ENCODE data around the gene ACADVL. TPM values are rescaled to one million over a fixed set of nuclear protein-coding genes. Genes with fewer than 3 reads are reported as not detected.
A peak's percentile ranks its signal among the peaks of the same experiment; 100 is the strongest.

The ACADVL gene
- total and polyA plus RNA-seq, 12 donors, result 807 to 4,806 (median 1,322) TPM

DNA sequence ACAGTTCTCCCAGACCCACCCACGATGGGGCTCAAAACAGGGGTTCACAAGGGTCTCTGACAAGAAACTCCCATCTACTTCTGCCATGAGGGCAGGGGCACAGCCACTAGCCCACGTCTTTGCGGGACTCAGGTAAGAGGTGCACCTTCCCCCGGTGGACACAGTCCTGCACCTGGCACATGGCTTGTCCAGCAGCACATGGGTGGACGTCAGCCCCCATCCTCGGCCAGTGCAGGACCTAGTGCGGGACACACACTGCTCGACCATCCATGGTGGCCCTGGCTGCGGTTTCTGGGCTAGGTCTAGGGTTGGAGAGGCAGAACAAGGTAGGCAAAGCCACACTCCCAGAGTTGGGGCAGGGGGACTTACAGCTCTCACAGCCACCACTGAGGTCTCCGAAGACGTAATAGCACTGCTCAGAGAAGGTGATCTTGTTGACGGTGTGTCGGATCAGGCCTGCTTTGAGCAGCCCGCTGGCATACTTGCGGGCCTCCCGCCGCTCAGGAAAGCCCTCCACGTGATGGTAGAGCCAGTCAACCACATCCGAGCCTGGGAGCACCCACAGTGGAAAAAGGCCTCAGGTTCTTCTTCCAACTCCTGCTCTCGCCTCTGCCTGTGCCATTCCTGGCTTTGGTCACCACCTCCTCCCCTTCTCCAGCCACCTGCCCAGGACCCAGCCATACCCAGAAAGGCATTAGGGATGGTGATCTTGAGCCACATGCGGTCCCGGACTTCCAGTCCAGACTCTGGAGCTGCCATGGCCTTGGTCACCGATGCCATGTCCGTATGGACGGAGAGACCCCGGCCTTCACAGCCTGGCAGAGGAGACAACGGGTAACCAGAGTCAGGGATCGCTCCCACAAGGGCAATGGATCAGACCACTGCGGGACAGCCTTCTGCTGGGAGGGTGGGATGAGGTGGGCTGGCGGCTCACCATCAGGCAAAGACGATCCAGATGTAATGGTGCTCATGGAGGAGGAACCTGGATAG lies 7.3 kb downstream of the ACADVL start:
- no peak for ATAC-seq
- WGBS, 2 donors, result 93 to 94% methylated on average over 31 of the region's 31 CpGs
- Histone ChIP-seq H3K9me3 (no peaks in the 10 kb centered on the region), H3K36me3 (peaks cover 0 to 89% (median 50%) of the 10 kb centered on the region in 9 donors), H3K4me3 (no peak overlapping the region), H3K27ac (no peak overlapping the region), H3K4me1 (peaks cover 0 to 45% (median 17%) of the 10 kb centered on the region in 9 donors), H3K27me3 (no peaks in the 10 kb centered on the region)
- DNase-seq, result peak in 1 of 2 donors; percentile 3
- TF ChIP-seq CTCF (IDR thresholded peaks at IDR 0.05), result no peak
- intact Hi-C loops (cut with DNase I), result no loop called here

DNA sequence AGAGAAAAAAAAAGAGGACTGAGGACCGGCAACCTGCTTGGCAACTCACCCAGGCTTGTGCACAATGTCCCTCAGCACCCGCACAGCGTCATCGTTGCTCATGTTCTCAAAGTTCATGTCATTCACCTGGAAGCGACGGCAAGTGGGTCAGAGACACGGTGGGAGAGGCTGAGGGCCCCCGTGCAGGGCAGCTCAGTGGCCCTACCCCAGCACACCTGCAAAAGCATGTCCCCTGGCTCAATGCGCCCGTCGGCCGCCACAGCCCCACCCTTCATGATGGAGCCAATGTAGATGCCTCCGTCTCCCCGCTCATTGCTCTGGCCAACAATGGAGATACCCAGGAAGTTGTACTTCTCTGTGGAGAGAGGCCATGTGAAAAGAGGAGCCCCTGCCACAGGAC lies 9.2 kb downstream of the ACADVL start:
- no peak overlapping the region for H3K27ac ChIP-seq
- no peak for ATAC-seq
- intact Hi-C loops (cut with DNase I), result no loop called here
- H3K4me3 ChIP-seq, result no peak overlapping the region
- no peaks in the 10 kb centered on the region for H3K9me3 ChIP-seq
- 91 to 92% methylated on average over 14 of the region's 14 CpGs for WGBS, 2 donors
- no peak for TF ChIP-seq CTCF (IDR thresholded peaks at IDR 0.05)
- no peaks in the 10 kb centered on the region for H3K27me3 ChIP-seq
- H3K4me1 ChIP-seq, result peaks cover 0 to 52% (median 30%) of the 10 kb centered on the region in 9 donors
- no peak for DNase-seq
- H3K36me3 ChIP-seq, result peaks cover 0 to 70% (median 45%) of the 10 kb centered on the region in 9 donors

- Histone ChIP-seq H3K36me3 (peaks cover 0 to 64% (median 39%) of the 10 kb centered on the region in 9 donors), H3K4me1 (peaks cover 0 to 47% (median 26%) of the 10 kb centered on the region in 9 donors), H3K9me3 (no peaks in the 10 kb centered on the region), H3K27ac (no peak overlapping the region), H3K27me3 (no peaks in the 10 kb centered on the region), H3K4me3 (no peak overlapping the region)
- TF ChIP-seq CTCF (IDR thresholded peaks at IDR 0.05), result no peak
- WGBS, 2 donors, result 96 to 97% methylated on average over 19 of the region's 19 CpGs
- no peak for DNase-seq
- no peak for ATAC-seq
- intact Hi-C loops (cut with DNase I), result no loop called here
Observed at GRCh38 chr17:7229504-7229903, 9.8 kb downstream of the ACADVL start.

GRCh38 chr17:7232114-7232513 lies 12.4 kb downstream of the ACADVL start:
- intact Hi-C loops (cut with DNase I), result no loop called here
- 81 to 83% methylated on average over 5 of the region's 5 CpGs for WGBS, 2 donors
- H3K36me3 ChIP-seq, result peaks cover 0 to 57% (median 26%) of the 10 kb centered on the region in 9 donors
- ATAC-seq (no peak), DNase-seq (no peak)
- H3K27me3 ChIP-seq, result no peaks in the 10 kb centered on the region
- H3K4me1 ChIP-seq, result peaks cover 0 to 50% (median 40%) of the 10 kb centered on the region in 9 donors
- no peak overlapping the region for H3K4me3 ChIP-seq
- no peak overlapping the region for H3K27ac ChIP-seq
- no peak for TF ChIP-seq CTCF (IDR thresholded peaks at IDR 0.05)
- no peaks in the 10 kb centered on the region for H3K9me3 ChIP-seq
